VCaP (cell line): ENCODE results near the gene NCKAP1.
"Not testable (repeated sequence)": the region's sequence is repeated elsewhere in the genome, so short reads cannot be mapped to it uniquely, and the experiment has no call there.

Experiments used
- H3K27ac ChIP-seq: fragments of 450-650 bp; 2 replicates; pipeline ENCODE4 v1.5.1; 2017
- TF ChIP-seq, protein P1 (sequence below): fragments of 450-650 bp; conservative IDR thresholded peaks from 2 replicates; pipeline ENCODE4 v1.5.1; 2017; ENCODE audit warnings: mild to moderate bottlenecking, moderate library complexity

NCKAP1 gene

GRCh38 chr2:183049420-183049819 lies 11.2 kb upstream of the NCKAP1 start:
- H3K27ac ChIP-seq = no peak overlapping the region
- TF ChIP-seq, protein P1, sequence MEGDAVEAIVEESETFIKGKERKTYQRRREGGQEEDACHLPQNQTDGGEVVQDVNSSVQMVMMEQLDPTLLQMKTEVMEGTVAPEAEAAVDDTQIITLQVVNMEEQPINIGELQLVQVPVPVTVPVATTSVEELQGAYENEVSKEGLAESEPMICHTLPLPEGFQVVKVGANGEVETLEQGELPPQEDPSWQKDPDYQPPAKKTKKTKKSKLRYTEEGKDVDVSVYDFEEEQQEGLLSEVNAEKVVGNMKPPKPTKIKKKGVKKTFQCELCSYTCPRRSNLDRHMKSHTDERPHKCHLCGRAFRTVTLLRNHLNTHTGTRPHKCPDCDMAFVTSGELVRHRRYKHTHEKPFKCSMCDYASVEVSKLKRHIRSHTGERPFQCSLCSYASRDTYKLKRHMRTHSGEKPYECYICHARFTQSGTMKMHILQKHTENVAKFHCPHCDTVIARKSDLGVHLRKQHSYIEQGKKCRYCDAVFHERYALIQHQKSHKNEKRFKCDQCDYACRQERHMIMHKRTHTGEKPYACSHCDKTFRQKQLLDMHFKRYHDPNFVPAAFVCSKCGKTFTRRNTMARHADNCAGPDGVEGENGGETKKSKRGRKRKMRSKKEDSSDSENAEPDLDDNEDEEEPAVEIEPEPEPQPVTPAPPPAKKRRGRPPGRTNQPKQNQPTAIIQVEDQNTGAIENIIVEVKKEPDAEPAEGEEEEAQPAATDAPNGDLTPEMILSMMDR = no peak

GRCh38 chr2:183047486-183048125 lies 9.3 kb upstream of the NCKAP1 start:
- not testable (repeated sequence) for H3K27ac ChIP-seq

GRCh38 chr2:183043580-183043979 lies 5.3 kb upstream of the NCKAP1 start:
- H3K27ac ChIP-seq = not testable (repeated sequence)

DNA sequence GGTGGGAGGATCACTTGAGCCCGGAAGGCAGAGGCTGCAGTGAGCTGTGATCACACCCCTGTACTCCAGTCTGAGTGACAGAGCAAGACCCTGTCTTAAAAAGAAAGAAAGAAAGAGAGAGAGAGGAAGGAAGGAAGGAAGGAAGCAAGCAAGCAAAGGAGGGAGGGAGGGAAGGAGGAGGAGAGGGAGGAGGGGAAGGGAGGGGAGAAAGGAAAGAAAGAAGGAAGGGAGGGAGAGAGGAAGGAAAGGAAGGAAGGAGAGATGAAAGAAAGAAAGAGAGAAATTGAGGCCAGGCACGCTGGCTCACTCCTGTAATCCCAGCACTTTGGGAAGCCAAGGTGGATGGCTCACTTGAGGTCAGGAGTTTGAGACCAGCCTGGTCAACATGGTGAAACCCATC lies 2.3 kb upstream of the NCKAP1 start:
- TF ChIP-seq, protein P1 = no peak
- H3K27ac ChIP-seq = no peak overlapping the region

DNA sequence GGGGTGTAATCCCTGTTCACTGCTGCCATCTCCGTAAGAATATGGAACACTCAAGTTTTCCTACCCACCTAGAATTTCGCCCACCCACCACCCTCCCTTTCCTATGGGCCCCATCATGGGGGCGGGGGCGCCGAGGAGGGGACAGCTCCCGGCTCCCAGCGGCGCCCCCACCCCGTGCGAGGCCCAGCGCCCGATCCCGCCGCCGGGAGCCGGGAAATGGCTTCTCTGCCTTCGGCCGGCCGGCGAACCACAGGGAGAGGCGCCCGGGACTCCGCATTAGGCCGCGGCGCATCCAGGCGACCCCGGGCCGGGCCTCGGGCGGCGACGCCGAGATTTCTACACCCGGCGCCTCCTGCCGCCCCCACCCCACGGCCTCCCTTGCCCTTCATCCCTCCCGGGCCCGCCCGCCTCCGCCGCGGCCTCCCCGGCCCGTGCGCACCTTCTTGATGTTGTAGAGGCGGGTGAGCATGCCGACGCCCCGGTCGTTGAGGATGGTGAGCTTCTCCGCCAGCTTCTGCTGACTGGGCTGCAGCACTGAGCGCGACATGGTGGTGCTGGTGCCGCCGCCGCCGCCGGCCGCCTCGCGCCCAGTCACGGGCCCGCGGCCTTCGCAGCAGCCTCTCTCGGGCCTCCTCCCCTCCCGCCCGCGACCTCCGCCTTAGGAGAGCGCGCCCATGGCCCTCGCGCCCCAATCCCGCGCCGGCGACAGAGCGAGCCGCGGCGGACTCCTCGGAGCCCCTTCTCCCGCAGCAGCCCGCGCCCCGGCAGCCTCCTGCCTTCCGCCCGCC lies 510 bp downstream of the NCKAP1 start:
- TF ChIP-seq, protein P1 = no peak
- peak overlapping the region; percentile 94 for H3K27ac ChIP-seq

- TF ChIP-seq, protein P1 = no peak
- H3K27ac ChIP-seq = peak overlapping the region; percentile 94
Measured at GRCh38 chr2:183037074-183037552, 1.1 kb downstream of the NCKAP1 start.

- peak overlapping the region; percentile 94 for H3K27ac ChIP-seq
- TF ChIP-seq, protein P1 = no peak
Measured at GRCh38 chr2:183035954-183036669, 2.1 kb downstream of the NCKAP1 start.

DNA sequence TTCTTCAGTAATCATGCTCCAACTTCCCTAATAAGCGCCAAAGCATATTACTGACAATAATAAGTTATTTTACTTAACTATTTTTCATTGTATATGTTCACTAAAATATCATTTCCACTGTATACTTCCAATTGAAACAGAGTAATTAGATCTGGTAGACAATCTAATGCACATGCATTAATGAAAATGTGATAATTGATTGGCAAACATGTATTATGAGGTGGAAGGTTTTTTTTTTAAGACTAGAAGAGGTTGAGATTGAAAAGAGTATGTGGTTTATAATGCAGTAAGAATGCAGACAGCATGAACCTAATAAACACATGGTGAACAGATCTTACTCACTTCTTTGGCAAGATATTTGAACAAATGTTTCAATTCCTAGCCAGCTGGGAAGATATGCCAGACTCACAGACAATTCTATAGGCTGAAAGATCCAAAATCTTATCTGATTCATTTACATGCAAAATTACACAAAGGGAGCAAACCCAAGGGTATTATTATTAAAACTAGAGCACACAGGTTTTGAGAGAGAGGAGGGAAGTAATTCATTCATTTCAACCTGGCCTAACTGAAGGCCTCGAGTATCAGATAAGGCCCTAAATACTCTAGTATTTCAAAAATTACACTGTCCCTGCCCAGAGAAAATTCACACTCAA lies 2.8 kb downstream of the NCKAP1 start:
- TF ChIP-seq, protein P1 = no peak
- peak overlapping the region; percentile 94 for H3K27ac ChIP-seq
